Cerebellar cortex (tissue), 1 donor: ENCODE results near the gene COCH.
"Not testable (repeated sequence)": the region's sequence is repeated elsewhere in the genome, so short reads cannot be mapped to it uniquely, and the experiment has no call there.

Experiments used
- DNase-seq: peaks from one replicate; pipeline ENCODE4 v3.0.0-alpha.2; 2015; ENCODE audit warnings: low spot score

Gene COCH

GRCh38 chr14:30875788-30876053, 1.4 kb downstream of the COCH start:
- DNase-seq: no peak

GRCh38 chr14:30876692-30877091, 2.3 kb downstream of the COCH start:
- DNase-seq: no peak

GRCh38 chr14:30882431-30882830, 8.1 kb downstream of the COCH start:
- no peak for DNase-seq

GRCh38 chr14:30883508-30884294, 9.3 kb downstream of the COCH start:
- no peak for DNase-seq

GRCh38 chr14:30884901-30885300, 10.5 kb downstream of the COCH start:
- DNase-seq: no peak

GRCh38 chr14:30885840-30886740, 11.7 kb downstream of the COCH start:
- DNase-seq: no peak

GRCh38 chr14:30888480-30889243, 14.3 kb downstream of the COCH start:
- DNase-seq: no peak

- DNase-seq: no peak
Measured at GRCh38 chr14:30889244-30889594, 14.9 kb downstream of the COCH start.

- no peak for DNase-seq
Measured at GRCh38 chr14:30893819-30894218, 19.5 kb downstream of the COCH start.

- no peak for DNase-seq
Measured at GRCh38 chr14:30894923-30895515, 20.7 kb downstream of the COCH start.

GRCh38 chr14:30896435-30896834, 22.1 kb downstream of the COCH start:
- no peak for DNase-seq

GRCh38 chr14:30897121-30897520, 22.8 kb downstream of the COCH start:
- not testable (repeated sequence) for DNase-seq

- no peak for DNase-seq
Measured at GRCh38 chr14:30903285-30904124, 29.1 kb downstream of the COCH start.

- DNase-seq: peak; percentile 9
Measured at GRCh38 chr14:30906752-30907658, 32.6 kb downstream of the COCH start.

- DNase-seq: no peak
Measured at GRCh38 chr14:30907659-30908057, 33.3 kb downstream of the COCH start.

- DNase-seq: no peak
Measured at GRCh38 chr14:30908826-30909225, 34.5 kb downstream of the COCH start.

GRCh38 chr14:30914812-30915211, 40.5 kb downstream of the COCH start:
- no peak for DNase-seq

GRCh38 chr14:30915596-30915995, 41.2 kb downstream of the COCH start:
- no peak for DNase-seq

GRCh38 chr14:30921305-30921704, 46.9 kb downstream of the COCH start:
- no peak for DNase-seq

GRCh38 chr14:30921788-30922187, 47.4 kb downstream of the COCH start:
- DNase-seq: no peak
